GM21737 (cell line): Measurements from ENCODE around the gene ARG1.

Experiments
- ATAC-seq: cut with Tn5 transposase; IDR thresholded peaks from one replicate; pipeline ENCODE4 v1.9.1; 2021; ENCODE audit warnings: mild to moderate bottlenecking, moderate library complexity; ENCODE audit not compliant: unreplicated experiment

ARG1 gene

GRCh38 chr6:131581523-131581922 lies 8.5 kb downstream of the ARG1 start:
- no peak for ATAC-seq

GRCh38 chr6:131586543-131586942 lies 13.5 kb downstream of the ARG1 start:
- no peak for ATAC-seq

- no peak for ATAC-seq
These were observed 14.9 kb downstream of the ARG1 start for GRCh38 chr6:131587909-131588308.

- ATAC-seq: no peak
These were observed 15.6 kb downstream of the ARG1 start for GRCh38 chr6:131588643-131589042.

- ATAC-seq: no peak
These were observed 19.9 kb downstream of the ARG1 start for GRCh38 chr6:131592935-131593334.

GRCh38 chr6:131594074-131594473 lies 21.0 kb downstream of the ARG1 start:
- ATAC-seq: no peak

- no peak for ATAC-seq
These were observed 24.4 kb downstream of the ARG1 start for GRCh38 chr6:131597446-131597845.

GRCh38 chr6:131600716-131601115 lies 27.7 kb downstream of the ARG1 start:
- ATAC-seq: no peak

GRCh38 chr6:131602781-131603312 lies 29.8 kb downstream of the ARG1 start:
- ATAC-seq: no peak

- no peak for ATAC-seq
These were observed 40.4 kb downstream of the ARG1 start for GRCh38 chr6:131613296-131613925.

GRCh38 chr6:131615275-131615674 lies 42.2 kb downstream of the ARG1 start:
- no peak for ATAC-seq

- peak; percentile 98 for ATAC-seq
These were observed 55.0 kb downstream of the ARG1 start, which contains the start of gene MED23 for GRCh38 chr6:131627724-131628682. MED23 (minus strand) TSS chr6:131628242; CDS start chr6:131628049, 193 bp downstream.

- no peak for ATAC-seq
These were observed 55.7 kb downstream of the ARG1 start for GRCh38 chr6:131628726-131629125.

GRCh38 chr6:131629651-131630050 lies 56.6 kb downstream of the ARG1 start:
- no peak for ATAC-seq

GRCh38 chr6:131631625-131632289 lies 58.7 kb downstream of the ARG1 start:
- no peak for ATAC-seq
